K562 (cell line): ENCODE data around the gene IGFBP4. TPM values are rescaled to one million over a fixed set of nuclear protein-coding genes. Genes with fewer than 3 reads are reported as not detected.

ENCODE experiments used
- ARNT ChIP-seq, 2 experiments: fragments of 450-650 bp; IDR thresholded peaks; 2 replicates each; pipeline ENCODE4 v1.6.1; 2016; ENCODE audit warnings: mild to moderate bottlenecking in 1 of 2
- CREB1 ChIP-seq, 2 experiments: sonication (generic) in 1 of 2; formaldehyde crosslinking in 1 of 2; IDR thresholded peaks; 2 replicates each; pipeline versions ENCODE4 v1.6.1 to v1.8.0; 2012 to 2022; ENCODE audit warnings: inconsistent platforms in 1 of 2, mild to moderate bottlenecking in 1 of 2, missing genetic modification reagents in 1 of 2, moderate library complexity in 1 of 2
- E2F1 ChIP-seq: sonication (generic); formaldehyde crosslinking; IDR thresholded peaks from 2 replicates; pipeline ENCODE4 v1.8.1; 2023; ENCODE audit warnings: mild to moderate bottlenecking, missing genetic modification reagents, moderate library complexity
- FOXM1 ChIP-seq, 2 experiments: fragments of 450-650 bp in 1 of 2; sonication (generic) in 1 of 2; formaldehyde crosslinking in 1 of 2; IDR thresholded peaks; 2 replicates each; pipeline versions ENCODE4 v1.6.1 to v1.9.0; 2017 to 2022; ENCODE audit warnings: low read depth in 2 of 2, mild to moderate bottlenecking in 2 of 2, missing genetic modification reagents in 1 of 2, moderate library complexity in 1 of 2
- KDM4B ChIP-seq, 2 experiments: fragments of 450-650 bp in 1 of 2; sonication (generic) in 1 of 2; IDR thresholded peaks; 2 replicates each; pipeline ENCODE4 v1.6.1; 2016 to 2017; ENCODE audit warnings: borderline replicate concordance in 2 of 2, antibody characterized with exemption in 1 of 2, low read depth in 1 of 2, mild to moderate bottlenecking in 1 of 2
- MCM2 ChIP-seq: fragments of 450-650 bp; IDR thresholded peaks from 2 replicates; pipeline ENCODE4 v1.6.1; 2017; ENCODE audit warnings: low read depth, mild to moderate bottlenecking
- MNT ChIP-seq, 2 experiments: fragments of 450-650 bp; conservative IDR thresholded peaks; 2 replicates each; pipeline ENCODE4 v1.6.1; 2017; ENCODE audit warnings: mild to moderate bottlenecking in 2 of 2, moderate library complexity in 2 of 2
- NFYB ChIP-seq: IDR thresholded peaks from 2 replicates; pipeline ENCODE4 v1.6.1; 2011; ENCODE audit warnings: mild to moderate bottlenecking, moderate library complexity; ENCODE audit not compliant: insufficient read length; ENCODE audit errors: extremely low read depth
- PRDM10 ChIP-seq: fragments of 450-650 bp; IDR thresholded peaks from 2 replicates; pipeline ENCODE4 v1.6.1; 2018; ENCODE audit not compliant: partially characterized antibody
- PREB ChIP-seq: sonication (generic); formaldehyde crosslinking; IDR thresholded peaks from 2 replicates; pipeline ENCODE4 v1.8.1; 2023; ENCODE audit warnings: mild to moderate bottlenecking, missing genetic modification reagents
- SP1 ChIP-seq: sonication (generic); formaldehyde crosslinking; IDR thresholded peaks from 2 replicates; pipeline ENCODE4 v1.8.1; 2022; ENCODE audit warnings: mild to moderate bottlenecking, missing genetic modification reagents
- TFAP4 ChIP-seq: sonication (generic); formaldehyde crosslinking; IDR thresholded peaks from 2 replicates; pipeline ENCODE4 v1.8.0; 2022; ENCODE audit warnings: missing genetic modification reagents, mild to moderate bottlenecking, moderate library complexity, borderline replicate concordance
- ZBTB5 ChIP-seq: fragments of 450-650 bp; IDR thresholded peaks from 2 replicates; pipeline ENCODE4 v1.6.1; 2017; ENCODE audit warnings: antibody characterized with exemption
- polyA plus RNA-seq, 8 experiments: library from polyadenylated mRNA; depleted of rRNA in 4 of 8; stranded (reverse) in 5 of 8; unstranded in 3 of 8; fragments of >200 nt; fragmentation: Nextera tagmentation in 2 of 8; fragmentation: Illumina TruSeq in 1 of 8; extraction: Ambion mirVana in 2 of 8; extraction: Trizol in 1 of 8; gene quantifications; 2 replicates each; pipeline versions ENCODE4 v1.2.1 to v1.2.3, GENCODE V29; 2011 to 2014; ENCODE audit warnings: inconsistent platforms in 1 of 8, missing spikeins in 1 of 8
- total RNA-seq, 7 experiments: library from RNA; depleted of rRNA in 6 of 7; stranded (reverse); fragments of >200 nt in 6 of 7; fragmentation: Illumina TruSeq in 2 of 7; extraction: Trizol in 2 of 7; gene quantifications; 2 replicates each; pipeline versions ENCODE4 v1.2.1 to v1.2.3, GENCODE V29; 2011 to 2021; ENCODE audit warnings: low replicate concordance in 1 of 7

The IGFBP4 gene
- total and polyA plus RNA-seq, 9 of the 15 experiments (the other 6 are each of a cell fraction or from before 2014, with no cell fraction given), result 8.8 to 99.8 (median 18.6) TPM

GRCh38 chr17:40417609-40418427, 25.4 kb upstream of the IGFBP4 start, which contains the start of gene TOP2A (continued):
- TF ChIP-seq MCM2 (no peak), TFAP4 (0 out of 2 replicates have a peak, but pooled peaks have one; percentile 10), ZBTB5 (no peak), SP1 (CRISPR knock-in tag) (peak; percentile 57; the same call in 1 of the 2 replicates), FOXM1 (IDR thresholded peaks at IDR 0.05; ENCODE audit: low read depth) (peak; percentile 100), FOXM1 (CRISPR knock-in tag; IDR thresholded peaks at IDR 0.05; ENCODE audit: low read depth) (0 out of 2 replicates have a peak, but pooled peaks have one; percentile 55), MNT (conservative IDR thresholded peaks at IDR 0.05) (peak; percentile 62 to 68), KDM4B (IDR thresholded peaks at IDR 0.05; ENCODE audit: borderline replicate concordance in 2 of 2, low read depth in 1 of 2) (no peak), CREB1 (IDR thresholded peaks at IDR 0.05) (peak; percentile 73), CREB1 (CRISPR knock-in tag; IDR thresholded peaks at IDR 0.05) (peak; percentile 79), PRDM10 (peak; percentile 97), ARNT (IDR thresholded peaks at IDR 0.05) (0 out of 4 replicates have a peak, but pooled peaks of 1 of the 2 experiments have one; percentile 58), NFYB (peak; percentile 98), E2F1 (CRISPR knock-in tag) (peak; percentile 71; the same call in 1 of the 2 replicates), PREB (CRISPR knock-in tag) (peak; percentile 99)
